Effector memory CD8-positive, alpha-beta T cell (primary cell): ENCODE data around the gene PPP2R1A.
"Not testable (repeated sequence)": the region's sequence is repeated elsewhere in the genome, so short reads cannot be mapped to it uniquely, and the experiment has no call there.

ENCODE experiments used
- ATAC-seq: fragments of 150-1000 bp; cut with Tn5 transposase; replicated peaks from 2 replicates; pipeline ENCODE4 v1.10.0; 2021; ENCODE audit warnings: mild to moderate bottlenecking, moderate library complexity
- DNase-seq, 3 experiments: peaks; one replicate each; pipeline ENCODE4 v3.0.0; 2021
- H3K27ac Mint-ChIP-seq, 2 donors: one replicate each; pipeline ENCODE4 v1.8.0; 2022; ENCODE audit warnings: mild to moderate bottlenecking in 2 of 2, mixed read lengths in 2 of 2, moderate library complexity in 2 of 2
- H3K27me3 Mint-ChIP-seq, 2 donors: one replicate each; pipeline ENCODE4 v1.8.0; 2022; ENCODE audit warnings: mixed read lengths in 2 of 2
- H3K36me3 Mint-ChIP-seq: one replicate; pipeline ENCODE4 v1.8.0; 2022; ENCODE audit warnings: mild to moderate bottlenecking, moderate library complexity, mixed read lengths; ENCODE audit not compliant: insufficient read depth
- H3K4me1 Mint-ChIP-seq, 2 donors: one replicate each; pipeline ENCODE4 v1.8.0; 2022; ENCODE audit warnings: low read depth in 2 of 2, mixed read lengths in 2 of 2
- H3K4me3 Mint-ChIP-seq, 2 donors: one replicate each; pipeline ENCODE4 v1.8.0; 2022; ENCODE audit warnings: mild to moderate bottlenecking in 2 of 2, mixed read lengths in 2 of 2, moderate library complexity in 2 of 2
- H3K9me3 Mint-ChIP-seq, 2 donors: one replicate each; pipeline ENCODE4 v1.8.0; 2022; ENCODE audit warnings: mixed read lengths in 2 of 2

Gene PPP2R1A

GRCh38 chr19:52237197-52237596 lies 47.3 kb downstream of the PPP2R1A start:
- H3K36me3 Mint-ChIP-seq: peaks cover 4% of the 10 kb centered on the region
- DNase-seq: no peak
- H3K4me3 Mint-ChIP-seq: no peak overlapping the region
- H3K27me3 Mint-ChIP-seq: peaks cover 0 to 8% of the 10 kb centered on the region in 2 donors
- no peak overlapping the region for H3K27ac Mint-ChIP-seq
- ATAC-seq: no peak
- H3K4me1 Mint-ChIP-seq: peaks cover 0 to 5% of the 10 kb centered on the region in 2 donors
- no peaks in the 10 kb centered on the region for H3K9me3 Mint-ChIP-seq

GRCh38 chr19:52237771-52238400 lies 48.0 kb downstream of the PPP2R1A start:
- peaks cover 0 to 8% of the 10 kb centered on the region in 2 donors for H3K27me3 Mint-ChIP-seq
- DNase-seq (peak; percentile 32 to 54 (median 39)), ATAC-seq (peak; percentile 69)
- H3K4me3 Mint-ChIP-seq: no peak overlapping the region
- H3K9me3 Mint-ChIP-seq: no peaks in the 10 kb centered on the region
- peaks cover 0 to 5% of the 10 kb centered on the region in 2 donors for H3K4me1 Mint-ChIP-seq
- H3K27ac Mint-ChIP-seq: no peak overlapping the region
- H3K36me3 Mint-ChIP-seq: peaks cover 4% of the 10 kb centered on the region

DNA sequence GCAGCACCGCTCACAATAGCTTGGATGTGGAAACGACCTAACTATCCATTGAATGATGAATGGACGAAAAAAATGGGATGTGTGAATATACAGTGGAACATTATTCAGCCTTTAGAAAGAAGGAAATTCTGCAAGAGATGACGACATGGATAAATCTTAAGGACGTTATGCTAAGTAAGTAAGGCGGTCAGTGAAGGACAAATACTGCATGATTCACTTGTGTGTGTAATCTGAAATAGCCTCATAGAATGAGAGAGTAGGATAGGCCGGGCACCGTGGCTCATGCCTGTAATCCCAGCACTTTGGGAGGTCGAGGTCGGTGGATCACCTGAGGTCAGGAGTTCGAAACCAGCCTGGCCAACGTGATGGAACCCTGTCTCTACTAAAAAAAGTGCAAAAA lies 54.2 kb downstream of the PPP2R1A start:
- Mint-ChIP-seq H3K27ac (no peak overlapping the region), H3K36me3 (no peaks in the 10 kb centered on the region), H3K4me1 (no peaks in the 10 kb centered on the region), H3K9me3 (no peaks in the 10 kb centered on the region), H3K27me3 (peaks cover 0 to 14% of the 10 kb centered on the region in 2 donors), H3K4me3 (no peak overlapping the region)
- ATAC-seq (no peak), DNase-seq (no peak)

DNA sequence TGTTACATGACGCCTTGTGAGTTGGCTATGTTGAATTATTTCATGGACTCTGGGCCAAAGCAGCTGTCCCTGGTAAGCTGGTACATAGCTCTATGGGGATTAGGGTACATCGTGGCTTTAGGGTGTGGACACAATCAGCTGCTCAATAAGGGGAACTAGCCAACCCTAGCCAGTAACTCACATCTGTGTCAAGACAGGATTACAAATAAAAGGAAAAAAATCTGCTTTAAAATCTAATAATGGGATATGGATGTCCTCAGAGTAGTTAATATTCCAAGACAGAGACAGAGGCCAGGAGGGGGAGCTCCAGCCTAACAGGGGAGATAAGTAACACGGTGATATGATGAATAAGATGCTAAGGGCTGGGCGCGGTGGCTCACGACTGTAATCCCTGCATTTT lies 58.4 kb downstream of the PPP2R1A start:
- Mint-ChIP-seq H3K27me3 (peaks cover 0 to 6% of the 10 kb centered on the region in 2 donors), H3K27ac (no peak overlapping the region), H3K4me1 (no peaks in the 10 kb centered on the region), H3K4me3 (no peak overlapping the region), H3K9me3 (no peaks in the 10 kb centered on the region), H3K36me3 (no peaks in the 10 kb centered on the region)
- DNase-seq: peak; percentile 37 to 51 (median 40)
- ATAC-seq: peak; percentile 64

DNA sequence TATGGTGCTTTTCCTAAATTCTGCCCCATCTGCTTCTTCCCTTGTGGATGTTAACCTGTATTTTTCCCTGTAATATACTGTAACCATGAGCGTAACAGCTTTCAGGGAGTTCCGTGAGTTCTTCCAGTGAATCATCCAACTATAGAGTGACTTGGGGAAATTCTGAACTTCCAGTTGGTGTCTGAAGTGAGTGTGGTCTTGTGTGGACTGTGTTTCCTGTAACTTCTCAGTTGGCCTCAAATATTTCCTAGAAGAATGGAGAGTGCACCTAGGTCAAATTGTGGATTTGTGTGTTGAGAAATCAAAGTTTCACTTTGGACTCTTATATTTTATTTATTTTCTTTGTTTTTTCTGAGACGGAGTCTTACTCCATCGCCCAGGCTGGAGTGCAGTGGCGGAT lies 68.6 kb downstream of the PPP2R1A start:
- peaks cover 4% of the 10 kb centered on the region for H3K36me3 Mint-ChIP-seq
- no peak overlapping the region for H3K27ac Mint-ChIP-seq
- no peak for DNase-seq
- H3K27me3 Mint-ChIP-seq: peaks cover 8 to 22% of the 10 kb centered on the region in 2 donors
- H3K9me3 Mint-ChIP-seq: no peaks in the 10 kb centered on the region
- H3K4me3 Mint-ChIP-seq: no peak overlapping the region
- ATAC-seq: no peak
- no peaks in the 10 kb centered on the region for H3K4me1 Mint-ChIP-seq

GRCh38 chr19:52265556-52265955 lies 75.7 kb downstream of the PPP2R1A start:
- ATAC-seq, DNase-seq, H3K4me1 Mint-ChIP-seq, H3K27ac Mint-ChIP-seq, H3K4me3 Mint-ChIP-seq, H3K9me3 Mint-ChIP-seq, H3K27me3 Mint-ChIP-seq: not testable (repeated sequence)
- peaks cover 13% of the 10 kb centered on the region for H3K36me3 Mint-ChIP-seq

DNA sequence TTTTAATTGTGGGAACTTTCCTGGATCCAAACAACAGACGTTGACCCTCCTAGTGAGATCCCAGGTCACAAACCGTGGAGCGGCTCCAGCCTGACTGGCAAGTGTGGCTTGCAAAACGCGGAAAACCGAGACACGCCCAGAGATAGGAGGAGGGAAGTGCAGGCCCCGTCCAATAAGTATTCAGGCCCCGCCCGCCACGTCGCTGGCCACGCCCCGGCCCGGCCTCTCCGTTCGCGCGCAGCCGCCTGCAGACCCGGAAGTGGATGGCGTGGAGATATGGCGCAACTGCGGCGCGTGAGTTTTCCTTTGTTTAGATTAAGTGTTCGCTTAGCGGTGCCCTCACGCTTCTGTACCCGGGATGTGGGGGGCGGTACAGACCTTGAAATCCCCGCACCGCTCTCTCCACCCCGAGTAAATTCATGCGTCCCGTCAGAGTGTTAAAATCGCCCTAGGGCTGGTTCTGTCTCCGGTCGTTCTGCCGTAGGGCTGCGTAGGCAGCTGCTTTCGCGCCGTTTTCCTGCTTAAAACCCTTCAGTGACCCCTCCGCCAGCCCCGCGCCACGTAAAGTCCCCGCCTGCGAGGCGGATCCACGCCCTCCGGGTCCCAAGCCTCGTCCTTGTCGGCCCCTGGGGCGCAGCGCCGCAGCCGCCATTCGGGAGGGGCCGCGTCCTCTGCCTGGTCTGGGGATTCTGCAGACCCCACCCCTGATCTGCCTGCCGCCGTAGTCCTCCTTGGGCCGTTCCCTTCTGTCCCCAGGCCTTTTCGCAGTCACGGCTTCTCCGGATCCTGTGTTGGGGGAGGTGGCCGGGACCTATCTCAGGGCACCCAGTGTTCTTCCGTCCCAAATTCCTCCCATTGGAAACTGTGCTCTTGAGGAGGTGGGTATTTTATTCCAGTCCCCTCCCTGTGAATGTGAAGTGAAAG lies 79.7 kb downstream of the PPP2R1A start, which contains the start of gene ZNF766:
TSS of gene ZNF766 (plus strand) at position 250 of the 924 bp plus-strand sequence. CDS start at position 277, 27 bp downstream.
- H3K36me3 Mint-ChIP-seq: peaks cover 12% of the 10 kb centered on the region
- H3K9me3 Mint-ChIP-seq: no peaks in the 10 kb centered on the region
- H3K27ac Mint-ChIP-seq: peak within 1 kb of the TSS; percentile 88 to 95
- H3K27me3 Mint-ChIP-seq: no peaks in the 10 kb centered on the region
- H3K4me3 Mint-ChIP-seq: peak within 1 kb of the TSS; percentile 85 to 95
- peak; percentile 98 to 99 (median 98) for DNase-seq
- ATAC-seq: peak; percentile 97
- peaks cover 31 to 39% of the 10 kb centered on the region in 2 donors for H3K4me1 Mint-ChIP-seq

DNA sequence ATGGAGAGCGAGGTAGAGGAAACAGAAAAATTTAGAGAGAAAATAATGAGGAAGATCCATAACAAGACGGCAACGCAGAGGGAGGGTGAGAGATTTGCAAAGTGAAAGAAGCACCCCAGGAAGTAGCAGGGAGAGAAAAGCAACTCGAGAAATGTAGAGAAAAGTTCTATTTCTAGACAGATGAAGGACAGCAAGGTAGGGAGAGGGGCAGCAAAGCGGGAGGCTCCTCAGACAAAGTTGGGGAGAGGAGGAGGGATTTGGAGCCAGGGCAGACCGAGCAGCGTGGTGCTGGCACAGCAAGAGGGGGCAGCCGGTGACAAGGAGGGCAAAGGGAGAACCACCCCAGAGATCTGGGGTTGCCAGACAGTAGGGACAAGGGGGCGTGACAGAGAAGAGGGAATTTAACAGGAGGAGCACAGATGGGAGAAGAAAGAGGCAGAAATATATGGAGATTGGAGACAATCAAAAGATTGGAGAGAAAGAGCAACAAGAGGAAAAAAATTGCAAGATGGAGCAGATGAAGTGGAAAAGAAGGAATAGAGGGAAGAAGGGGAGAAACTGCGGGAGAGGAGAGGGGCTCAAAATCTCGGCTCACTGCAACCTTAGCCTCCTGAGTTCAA lies 80.5 kb downstream of the PPP2R1A start:
- Mint-ChIP-seq H3K27me3 (no peaks in the 10 kb centered on the region), H3K36me3 (peaks cover 16% of the 10 kb centered on the region), H3K27ac (peak overlapping the region; percentile 88 to 95), H3K4me1 (peaks cover 32 to 44% of the 10 kb centered on the region in 2 donors), H3K9me3 (no peaks in the 10 kb centered on the region), H3K4me3 (peak overlapping the region; percentile 85 to 95)
- DNase-seq (no peak), ATAC-seq (no peak)

DNA sequence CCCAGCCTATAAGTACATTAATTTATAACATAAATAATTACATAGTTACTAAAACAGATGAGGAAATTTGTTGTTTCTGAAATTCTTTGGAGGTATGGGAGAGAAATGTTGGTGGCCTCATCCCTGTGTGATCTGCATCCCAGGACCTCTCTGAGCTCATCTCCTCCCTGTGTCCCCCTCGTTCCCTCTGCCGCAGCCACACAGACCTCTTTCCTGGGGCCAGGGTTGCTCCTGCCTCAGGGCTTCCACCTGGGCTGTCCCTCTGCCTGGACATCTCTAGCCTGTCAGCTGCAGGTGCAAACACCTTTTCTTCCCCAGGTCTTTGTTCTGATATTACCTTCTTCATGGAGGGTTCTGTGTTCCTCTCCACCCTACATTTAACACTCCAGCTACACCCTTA lies 83.4 kb downstream of the PPP2R1A start:
- Mint-ChIP-seq H3K27me3 (no peaks in the 10 kb centered on the region), H3K4me1 (peaks cover 51 to 58% of the 10 kb centered on the region in 2 donors), H3K27ac (peak overlapping the region in 1 of 2 donors; percentile 52), H3K36me3 (peaks cover 22% of the 10 kb centered on the region), H3K9me3 (no peaks in the 10 kb centered on the region), H3K4me3 (peak overlapping the region; percentile 43)
- no peak for DNase-seq
- no peak for ATAC-seq

GRCh38 chr19:52274191-52274590 lies 84.3 kb downstream of the PPP2R1A start:
- H3K4me1 Mint-ChIP-seq: peaks cover 58 to 67% of the 10 kb centered on the region in 2 donors
- H3K36me3 Mint-ChIP-seq: peaks cover 21% of the 10 kb centered on the region
- no peaks in the 10 kb centered on the region for H3K27me3 Mint-ChIP-seq
- H3K4me3 Mint-ChIP-seq: peak overlapping the region in 1 of 2 donors; percentile 43
- H3K27ac Mint-ChIP-seq: peak overlapping the region in 1 of 2 donors; percentile 15
- ATAC-seq (no peak), DNase-seq (no peak)
- H3K9me3 Mint-ChIP-seq: no peaks in the 10 kb centered on the region

DNA sequence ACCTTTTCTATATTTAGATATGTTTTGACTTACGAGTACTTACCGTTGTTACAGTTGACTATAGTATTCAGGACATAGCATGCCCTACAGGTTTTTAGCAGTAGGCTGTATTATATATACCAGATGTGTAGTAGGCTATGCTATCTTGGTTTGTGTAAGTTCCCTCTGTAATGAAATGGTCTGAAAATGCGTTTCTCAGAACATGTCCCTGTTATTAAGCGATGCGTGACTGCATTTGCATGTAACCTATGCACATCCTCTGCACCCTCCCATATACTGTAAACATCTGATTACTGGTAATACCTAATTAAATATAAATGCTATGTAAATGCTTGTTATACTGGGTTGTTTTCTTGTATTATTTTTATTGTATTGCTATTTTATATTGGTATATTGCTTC lies 86.1 kb downstream of the PPP2R1A start:
- H3K27me3 Mint-ChIP-seq: no peaks in the 10 kb centered on the region
- peak overlapping the region in 1 of 2 donors; percentile 57 for H3K27ac Mint-ChIP-seq
- H3K4me1 Mint-ChIP-seq: peaks cover 51 to 60% of the 10 kb centered on the region in 2 donors
- H3K36me3 Mint-ChIP-seq: peaks cover 13% of the 10 kb centered on the region
- H3K9me3 Mint-ChIP-seq: no peaks in the 10 kb centered on the region
- H3K4me3 Mint-ChIP-seq: peak overlapping the region in 1 of 2 donors; percentile 43
- ATAC-seq (no peak), DNase-seq (no peak)

GRCh38 chr19:52277471-52277870 lies 87.6 kb downstream of the PPP2R1A start:
- no peaks in the 10 kb centered on the region for H3K27me3 Mint-ChIP-seq
- H3K9me3 Mint-ChIP-seq: no peaks in the 10 kb centered on the region
- H3K4me1 Mint-ChIP-seq: peaks cover 44 to 52% of the 10 kb centered on the region in 2 donors
- no peak for ATAC-seq
- H3K4me3 Mint-ChIP-seq: peak overlapping the region; percentile 38 to 51
- peak overlapping the region in 1 of 2 donors; percentile 74 for H3K27ac Mint-ChIP-seq
- peaks cover 13% of the 10 kb centered on the region for H3K36me3 Mint-ChIP-seq
- no peak for DNase-seq
